Activated naive CD8-positive, alpha-beta T cell treated with anti-CD3 and anti-CD28 coated beads, Interleukin-2, amount 50 U/mL, for 24 hours (primary cell): ENCODE data around the gene SAP30.

Experiments
- ATAC-seq: fragments of 150-1000 bp; cut with Tn5 transposase; one replicate; pipeline ENCODE4 v1.10.0; 2021
- DNase-seq: peaks from one replicate; pipeline ENCODE4 v3.0.0; 2021
- H3K27ac Mint-ChIP-seq: one replicate; pipeline ENCODE4 v1.8.0; 2021; ENCODE audit warnings: mild to moderate bottlenecking, mixed read lengths
- H3K27me3 Mint-ChIP-seq: one replicate; pipeline ENCODE4 v1.8.0; 2021; ENCODE audit warnings: mixed read lengths
- H3K36me3 Mint-ChIP-seq: one replicate; pipeline ENCODE4 v1.8.0; 2021; ENCODE audit warnings: low read depth, mixed read lengths
- H3K4me1 Mint-ChIP-seq: one replicate; pipeline ENCODE4 v1.8.0; 2021; ENCODE audit warnings: mixed read lengths
- H3K4me3 Mint-ChIP-seq: one replicate; pipeline ENCODE4 v1.8.0; 2021; ENCODE audit warnings: mild to moderate bottlenecking, moderate library complexity, mixed read lengths
- H3K9me3 Mint-ChIP-seq: one replicate; pipeline ENCODE4 v1.8.0; 2021; ENCODE audit warnings: mixed read lengths

The SAP30 gene

GRCh38 chr4:173346074-173346473 is 24.7 kb upstream of the SAP30 start:
- H3K27ac Mint-ChIP-seq: no peak overlapping the region
- DNase-seq: no peak

GRCh38 chr4:173347467-173347866 is 23.3 kb upstream of the SAP30 start:
- H3K4me3 Mint-ChIP-seq: no peak overlapping the region
- no peak for DNase-seq
- no peaks in the 10 kb centered on the region for H3K9me3 Mint-ChIP-seq
- peaks cover 2% of the 10 kb centered on the region for H3K27me3 Mint-ChIP-seq
- H3K4me1 Mint-ChIP-seq: no peaks in the 10 kb centered on the region
- no peaks in the 10 kb centered on the region for H3K36me3 Mint-ChIP-seq
- no peak overlapping the region for H3K27ac Mint-ChIP-seq
- no peak for ATAC-seq

More at GRCh38 chr4:173346074-173346473, 24.7 kb upstream of the SAP30 start:
- no peaks in the 10 kb centered on the region for H3K4me1 Mint-ChIP-seq
- H3K4me3 Mint-ChIP-seq: no peak overlapping the region
- no peaks in the 10 kb centered on the region for H3K36me3 Mint-ChIP-seq
- H3K9me3 Mint-ChIP-seq: no peaks in the 10 kb centered on the region
- peaks cover 2% of the 10 kb centered on the region for H3K27me3 Mint-ChIP-seq
- ATAC-seq: no peak

- Mint-ChIP-seq H3K4me3 (no peak overlapping the region), H3K36me3 (no peaks in the 10 kb centered on the region), H3K9me3 (no peaks in the 10 kb centered on the region), H3K4me1 (no peaks in the 10 kb centered on the region), H3K27ac (no peak overlapping the region), H3K27me3 (peaks cover 2% of the 10 kb centered on the region)
- no peak for DNase-seq
- ATAC-seq: no peak
These were observed 12.8 kb upstream of the SAP30 start for GRCh38 chr4:173357939-173358338.

GRCh38 chr4:173360587-173361221 is 10.1 kb upstream of the SAP30 start:
- H3K36me3 Mint-ChIP-seq: no peaks in the 10 kb centered on the region
- DNase-seq (no peak), ATAC-seq (no peak)
- no peaks in the 10 kb centered on the region for H3K27me3 Mint-ChIP-seq
- H3K4me1 Mint-ChIP-seq: peaks cover 2% of the 10 kb centered on the region
- H3K27ac Mint-ChIP-seq: no peak overlapping the region
- no peak overlapping the region for H3K4me3 Mint-ChIP-seq
- no peaks in the 10 kb centered on the region for H3K9me3 Mint-ChIP-seq

- Mint-ChIP-seq H3K4me1 (peaks cover 11% of the 10 kb centered on the region), H3K27me3 (no peaks in the 10 kb centered on the region), H3K4me3 (no peak overlapping the region), H3K36me3 (no peaks in the 10 kb centered on the region), H3K27ac (no peak overlapping the region), H3K9me3 (no peaks in the 10 kb centered on the region)
- DNase-seq (no peak), ATAC-seq (no peak)
These were observed 8.1 kb upstream of the SAP30 start for GRCh38 chr4:173362666-173363065.

- Mint-ChIP-seq H3K4me3 (no peak overlapping the region), H3K9me3 (no peaks in the 10 kb centered on the region)
- ATAC-seq: no peak
These were observed 5.3 kb upstream of the SAP30 start for GRCh38 chr4:173365359-173365996.

GRCh38 chr4:173367285-173367684 is 3.5 kb upstream of the SAP30 start:
- no peaks in the 10 kb centered on the region for H3K9me3 Mint-ChIP-seq
- no peak for DNase-seq
- peaks cover 12% of the 10 kb centered on the region for H3K27me3 Mint-ChIP-seq
- no peak overlapping the region for H3K4me3 Mint-ChIP-seq
- no peak overlapping the region for H3K27ac Mint-ChIP-seq
- no peak for ATAC-seq
- no peaks in the 10 kb centered on the region for H3K36me3 Mint-ChIP-seq
- peaks cover 31% of the 10 kb centered on the region for H3K4me1 Mint-ChIP-seq

More at GRCh38 chr4:173365359-173365996, 5.3 kb upstream of the SAP30 start:
- peaks cover 1% of the 10 kb centered on the region for H3K27me3 Mint-ChIP-seq
- no peaks in the 10 kb centered on the region for H3K36me3 Mint-ChIP-seq
- no peak for DNase-seq
- H3K4me1 Mint-ChIP-seq: peaks cover 23% of the 10 kb centered on the region
- H3K27ac Mint-ChIP-seq: no peak overlapping the region

- DNase-seq (no peak), ATAC-seq (no peak)
- peaks cover 31% of the 10 kb centered on the region for H3K4me1 Mint-ChIP-seq
- H3K4me3 Mint-ChIP-seq: no peak overlapping the region
- no peak overlapping the region for H3K27ac Mint-ChIP-seq
- peaks cover 17% of the 10 kb centered on the region for H3K27me3 Mint-ChIP-seq
- H3K9me3 Mint-ChIP-seq: no peaks in the 10 kb centered on the region
- H3K36me3 Mint-ChIP-seq: no peaks in the 10 kb centered on the region
These were observed 2.8 kb upstream of the SAP30 start for GRCh38 chr4:173367946-173368345.

- ATAC-seq: peak; percentile 12
These were observed 651 bp upstream of the SAP30 start for GRCh38 chr4:173370130-173370476.

GRCh38 chr4:173371292-173372192 is 788 bp downstream of the SAP30 start:
- H3K9me3 Mint-ChIP-seq: no peaks in the 10 kb centered on the region

More at GRCh38 chr4:173370130-173370476, 651 bp upstream of the SAP30 start:
- H3K4me1 Mint-ChIP-seq: peaks cover 35% of the 10 kb centered on the region
- peaks cover 12% of the 10 kb centered on the region for H3K36me3 Mint-ChIP-seq
- H3K4me3 Mint-ChIP-seq: peak overlapping the region; percentile 99
- DNase-seq: peak; percentile 59
- peaks cover 28% of the 10 kb centered on the region for H3K27me3 Mint-ChIP-seq
- H3K9me3 Mint-ChIP-seq: no peaks in the 10 kb centered on the region
- H3K27ac Mint-ChIP-seq: peak overlapping the region; percentile 99

GRCh38 chr4:173374588-173374987 is 3.8 kb downstream of the SAP30 start:
- no peak overlapping the region for H3K4me3 Mint-ChIP-seq
- peaks cover 28% of the 10 kb centered on the region for H3K27me3 Mint-ChIP-seq
- no peak overlapping the region for H3K27ac Mint-ChIP-seq
- peaks cover 14% of the 10 kb centered on the region for H3K36me3 Mint-ChIP-seq
- H3K4me1 Mint-ChIP-seq: peaks cover 15% of the 10 kb centered on the region
- no peak for DNase-seq
- no peak for ATAC-seq
- H3K9me3 Mint-ChIP-seq: no peaks in the 10 kb centered on the region

More at GRCh38 chr4:173371292-173372192, 788 bp downstream of the SAP30 start:
- Mint-ChIP-seq H3K27ac (peak overlapping the region; percentile 46), H3K4me3 (peak overlapping the region; percentile 99), H3K36me3 (peaks cover 14% of the 10 kb centered on the region), H3K27me3 (peaks cover 28% of the 10 kb centered on the region), H3K4me1 (peaks cover 31% of the 10 kb centered on the region)
- ATAC-seq (peak; percentile 2), DNase-seq (peak; percentile 46)

GRCh38 chr4:173379929-173380328 is 9.2 kb downstream of the SAP30 start:
- Mint-ChIP-seq H3K36me3 (peaks cover 2% of the 10 kb centered on the region), H3K4me1 (no peaks in the 10 kb centered on the region), H3K4me3 (no peak overlapping the region), H3K27me3 (peaks cover 10% of the 10 kb centered on the region), H3K9me3 (no peaks in the 10 kb centered on the region), H3K27ac (no peak overlapping the region)
- DNase-seq: no peak
- no peak for ATAC-seq

- Mint-ChIP-seq H3K27me3 (peaks cover 10% of the 10 kb centered on the region), H3K36me3 (peaks cover under 1% of the 10 kb centered on the region), H3K4me3 (no peak overlapping the region), H3K9me3 (no peaks in the 10 kb centered on the region), H3K4me1 (no peaks in the 10 kb centered on the region), H3K27ac (no peak overlapping the region)
- DNase-seq: no peak
- ATAC-seq: no peak
These were observed 10.2 kb downstream of the SAP30 start for GRCh38 chr4:173380987-173381386.

- ATAC-seq (no peak), DNase-seq (no peak)
- peaks cover 10% of the 10 kb centered on the region for H3K27me3 Mint-ChIP-seq
- no peaks in the 10 kb centered on the region for H3K4me1 Mint-ChIP-seq
- H3K4me3 Mint-ChIP-seq: no peak overlapping the region
- no peaks in the 10 kb centered on the region for H3K9me3 Mint-ChIP-seq
- H3K36me3 Mint-ChIP-seq: no peaks in the 10 kb centered on the region
- H3K27ac Mint-ChIP-seq: no peak overlapping the region
These were observed 10.9 kb downstream of the SAP30 start for GRCh38 chr4:173381610-173382009.

- no peak for DNase-seq
- Mint-ChIP-seq H3K4me3 (no peak overlapping the region), H3K36me3 (no peaks in the 10 kb centered on the region), H3K4me1 (no peaks in the 10 kb centered on the region), H3K27ac (no peak overlapping the region), H3K27me3 (peaks cover 10% of the 10 kb centered on the region), H3K9me3 (no peaks in the 10 kb centered on the region)
- ATAC-seq: no peak
These were observed 11.6 kb downstream of the SAP30 start for GRCh38 chr4:173382349-173382748.
